ENCODE results near the gene SRD5A1.

Gene SRD5A1, protein sequence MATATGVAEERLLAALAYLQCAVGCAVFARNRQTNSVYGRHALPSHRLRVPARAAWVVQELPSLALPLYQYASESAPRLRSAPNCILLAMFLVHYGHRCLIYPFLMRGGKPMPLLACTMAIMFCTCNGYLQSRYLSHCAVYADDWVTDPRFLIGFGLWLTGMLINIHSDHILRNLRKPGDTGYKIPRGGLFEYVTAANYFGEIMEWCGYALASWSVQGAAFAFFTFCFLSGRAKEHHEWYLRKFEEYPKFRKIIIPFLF

DNA sequence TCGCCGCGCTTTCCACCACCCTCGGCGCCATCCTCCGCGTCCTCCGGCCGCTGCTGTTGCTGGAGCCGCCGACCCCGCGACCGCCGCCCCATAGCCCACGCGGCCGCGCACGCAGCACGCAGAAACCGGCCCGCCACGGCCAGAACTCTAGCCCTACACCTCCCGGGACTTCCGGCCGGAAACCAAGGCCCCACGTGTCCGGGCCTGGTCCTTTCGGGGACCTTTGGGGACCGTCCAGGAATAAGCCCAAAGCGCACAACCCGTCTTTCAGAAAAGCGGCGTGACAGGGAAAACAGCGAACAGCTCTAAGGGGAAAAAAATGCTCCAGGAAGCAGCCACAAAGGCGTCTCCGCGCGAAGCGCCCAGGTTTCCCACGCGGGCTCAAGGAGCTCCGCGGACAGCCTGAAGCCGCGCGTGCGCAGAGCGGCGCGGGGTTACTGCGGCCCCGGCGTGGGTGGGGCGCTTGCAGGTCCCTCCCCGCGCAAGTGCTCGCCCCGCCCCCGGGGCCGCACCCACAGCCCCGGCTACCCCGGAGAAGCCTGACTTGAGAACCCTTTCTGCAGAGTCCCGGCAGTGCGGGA is at the start of gene SRD5A1, which contains the start of gene NSUN2:
SRD5A1 (plus strand) TSS at position 553 of the 581 bp plus-strand sequence. CDS start 137 bp downstream, outside the sequence.
NSUN2 (minus strand) TSS at position 157 of the 581 bp plus-strand sequence; CDS start at position 92, 65 bp downstream.
- DNase-seq: peak; percentile 87 to 92

DNA sequence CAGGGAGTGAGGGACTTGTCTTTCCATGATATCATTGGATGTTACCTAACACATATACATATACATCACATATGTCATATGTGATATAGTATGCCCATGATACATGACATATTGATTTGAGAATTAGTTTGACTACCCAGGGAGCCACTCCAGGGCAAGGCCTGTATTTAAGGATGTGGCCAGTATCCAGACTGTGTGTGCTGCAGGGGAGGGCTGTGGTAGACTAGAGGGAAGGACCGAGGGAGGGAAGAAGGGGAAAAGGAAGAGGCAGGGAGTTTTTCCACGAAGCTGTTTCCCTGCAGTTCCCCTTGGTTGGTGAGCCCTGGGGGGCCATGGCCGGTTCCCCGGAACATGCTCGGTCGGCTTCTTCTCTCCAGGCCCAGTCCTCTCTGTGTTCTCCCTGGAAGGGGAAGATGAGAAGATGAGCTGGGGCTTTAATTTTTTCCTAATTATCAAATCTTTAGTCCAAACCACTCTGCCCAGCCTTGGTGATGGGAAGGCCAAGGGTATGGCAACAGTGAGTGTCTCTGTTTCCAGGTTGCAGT is 49.1 kb upstream of the SRD5A1 start:
- no peak for DNase-seq

DNA sequence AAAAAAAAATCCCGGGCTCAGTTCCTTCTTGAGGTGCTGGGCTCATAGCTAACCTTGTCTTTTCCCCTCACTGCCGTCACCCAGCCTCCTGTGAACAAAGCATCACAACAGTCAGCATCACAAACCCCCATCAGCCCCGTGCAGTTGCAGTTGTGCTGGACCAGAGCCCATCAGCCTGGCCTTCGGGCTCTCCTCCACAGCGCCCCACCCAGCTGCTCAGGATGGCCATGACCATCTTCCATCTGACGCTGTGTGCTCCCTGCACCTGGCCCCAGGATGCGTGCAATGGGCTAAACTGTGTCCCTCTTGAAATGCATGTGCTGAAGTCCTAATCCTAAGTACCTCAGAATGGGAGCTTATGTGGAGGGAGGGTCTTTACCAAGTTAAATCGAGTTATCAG is 48.5 kb upstream of the SRD5A1 start:
- no peak for DNase-seq

DNA sequence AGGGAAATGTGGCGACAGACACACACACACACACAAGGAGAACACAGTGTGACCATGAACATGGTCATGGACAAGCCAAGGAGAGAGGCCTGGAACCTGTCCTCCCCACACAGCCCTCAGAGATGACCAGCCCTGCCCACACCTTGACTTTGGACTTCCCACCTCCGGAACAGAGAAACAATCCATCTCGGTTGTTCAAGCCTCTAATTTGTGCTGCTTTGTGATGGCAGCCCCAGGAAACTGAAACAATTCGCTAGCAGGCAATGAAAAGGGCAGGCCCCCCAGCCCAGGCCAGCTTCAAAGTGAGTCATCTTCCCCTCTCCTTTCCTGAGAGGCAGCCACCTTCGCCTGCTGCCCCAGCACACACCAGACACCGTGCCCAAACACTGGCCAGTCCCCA is 48.1 kb upstream of the SRD5A1 start:
- DNase-seq: no peak

DNA sequence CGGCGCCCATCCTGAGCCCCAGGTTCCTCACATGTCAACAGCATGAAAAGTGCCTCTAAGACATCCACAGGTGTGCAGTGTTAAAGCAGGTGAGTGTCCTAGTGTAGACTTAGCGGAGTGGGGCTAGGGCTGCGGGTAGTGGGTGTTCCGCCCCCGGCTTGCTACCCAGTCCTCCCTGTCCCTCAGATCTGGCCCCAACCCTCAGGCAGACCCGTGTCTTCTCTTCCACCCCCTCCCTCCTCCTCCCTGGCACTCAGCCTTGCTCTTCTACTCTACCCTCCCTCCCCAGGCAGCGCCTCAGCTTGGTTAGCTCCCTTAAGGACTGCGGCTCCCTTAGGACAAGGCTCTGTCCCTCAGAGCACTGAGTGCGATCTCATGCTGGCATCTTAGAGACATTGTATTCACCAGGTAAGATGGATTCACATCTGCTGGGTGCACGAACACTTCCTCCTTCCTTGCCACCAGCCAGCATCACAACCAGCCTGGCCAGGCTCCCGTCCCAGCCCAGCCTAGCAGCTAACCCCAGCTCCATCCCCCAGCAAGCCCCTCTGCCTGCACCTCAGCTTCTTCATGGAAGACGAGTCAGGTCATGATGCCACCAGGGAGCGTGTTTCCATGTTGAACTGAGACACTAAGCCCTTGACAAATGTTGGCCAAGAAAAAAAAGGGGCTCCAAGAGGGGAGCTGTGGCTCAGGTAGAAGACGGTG is 47.1 kb upstream of the SRD5A1 start:
- DNase-seq: no peak

DNA sequence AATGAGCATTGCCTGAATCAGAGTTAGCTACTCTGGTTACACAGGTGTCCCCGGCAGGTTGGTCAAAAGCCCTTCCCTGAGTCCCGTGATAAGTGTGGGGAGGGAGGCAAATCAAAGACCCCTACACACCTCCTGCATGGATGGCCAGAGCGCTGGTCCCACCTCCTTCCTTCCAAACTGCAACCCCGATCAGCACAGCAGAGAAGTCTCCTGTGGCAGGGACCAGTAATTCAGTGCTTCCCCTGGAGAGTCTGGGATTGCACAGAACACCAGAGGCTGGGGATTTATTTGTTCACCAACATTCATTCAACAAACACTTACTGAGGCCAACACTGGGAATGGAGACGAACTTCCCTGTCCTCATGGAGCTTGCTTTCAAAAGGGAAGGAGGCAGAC is 46.6 kb upstream of the SRD5A1 start:
- DNase-seq: no peak

DNA sequence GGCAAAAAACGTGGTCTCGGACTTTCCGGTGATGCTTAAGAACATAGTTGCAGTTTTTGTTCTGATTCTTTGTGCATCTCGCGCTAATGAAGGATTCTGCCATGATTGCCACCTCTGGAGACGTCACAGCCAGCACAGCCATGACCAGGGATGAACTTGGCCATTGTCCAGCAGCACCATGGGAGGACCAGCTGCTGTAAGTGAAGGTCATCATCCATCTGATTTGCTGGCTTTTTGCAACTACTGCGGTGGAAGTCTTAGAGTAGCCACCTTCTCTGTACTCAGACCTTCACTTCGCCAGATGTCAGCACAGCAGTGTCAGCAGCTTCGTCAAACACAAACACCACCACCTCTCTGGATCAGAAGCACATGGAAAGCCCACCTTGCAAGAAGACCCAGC is 46.1 kb upstream of the SRD5A1 start:
- DNase-seq: no peak

DNA sequence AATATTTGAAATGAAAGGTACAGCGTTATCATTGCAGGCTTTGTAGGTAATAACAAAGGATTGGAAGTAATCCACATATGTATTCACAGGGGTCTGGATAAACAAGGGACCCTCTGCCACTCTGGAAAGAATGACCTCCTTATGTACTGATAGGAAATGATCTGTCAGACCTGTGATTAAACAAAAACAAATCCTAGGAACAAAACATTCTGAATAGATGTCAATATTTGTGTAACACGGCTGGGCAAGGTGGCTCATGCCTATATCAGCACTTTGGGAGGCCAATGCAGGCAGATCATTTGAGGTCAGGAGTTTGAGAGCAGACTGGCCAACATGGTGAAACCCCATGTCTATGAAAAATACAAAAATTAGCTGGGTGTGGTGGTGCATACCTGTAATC is 42.7 kb upstream of the SRD5A1 start:
- no peak for DNase-seq

DNA sequence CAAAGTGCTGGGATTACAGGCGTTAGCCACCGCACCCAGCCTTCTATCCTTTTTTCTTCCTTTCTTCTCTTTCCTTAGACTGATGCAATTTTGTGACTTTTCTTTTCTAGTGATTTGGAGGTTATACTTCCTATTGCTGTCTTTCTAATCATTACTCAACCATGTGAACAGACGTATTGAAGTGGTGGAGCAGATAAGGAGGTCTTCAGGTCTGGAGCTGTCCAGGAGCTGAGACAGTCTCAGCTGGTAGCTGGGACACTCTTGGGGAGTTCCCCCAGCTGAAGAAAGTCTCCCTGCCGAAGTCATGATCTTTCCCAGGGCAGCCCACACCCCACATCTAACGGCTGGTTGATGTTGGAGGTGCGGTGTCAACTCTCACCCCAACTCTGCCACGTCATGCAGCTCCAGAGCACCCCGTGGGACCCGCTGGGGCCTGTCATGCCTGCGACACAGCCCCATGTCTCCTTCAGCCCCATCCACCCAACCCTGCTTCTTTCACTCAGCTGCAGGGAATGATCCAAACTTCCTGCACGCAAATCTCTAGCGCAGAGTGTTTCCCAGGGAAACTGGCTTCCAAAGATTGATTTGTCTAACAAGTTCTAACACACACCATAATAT is 41.5 kb upstream of the SRD5A1 start:
- DNase-seq: no peak

DNA sequence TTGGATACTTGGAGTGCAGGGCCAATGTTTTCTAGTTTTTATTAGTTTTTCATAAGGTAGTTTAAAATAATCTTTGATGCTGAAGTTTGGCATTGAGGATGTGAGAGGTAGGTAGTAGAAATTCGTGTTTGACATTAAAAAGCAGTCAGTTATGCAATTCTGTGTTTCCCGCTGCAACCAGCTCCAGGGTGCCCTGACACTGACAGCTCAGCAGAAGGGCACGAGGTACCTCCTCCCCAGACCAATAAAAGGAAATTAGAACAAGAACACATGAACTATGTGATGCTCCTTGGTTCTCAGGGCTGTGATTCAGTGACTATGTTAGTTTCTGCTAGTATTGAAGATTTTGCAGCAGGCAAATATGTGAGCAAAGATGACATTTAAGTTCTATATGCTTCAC is 40.6 kb upstream of the SRD5A1 start:
- no peak for DNase-seq

DNA sequence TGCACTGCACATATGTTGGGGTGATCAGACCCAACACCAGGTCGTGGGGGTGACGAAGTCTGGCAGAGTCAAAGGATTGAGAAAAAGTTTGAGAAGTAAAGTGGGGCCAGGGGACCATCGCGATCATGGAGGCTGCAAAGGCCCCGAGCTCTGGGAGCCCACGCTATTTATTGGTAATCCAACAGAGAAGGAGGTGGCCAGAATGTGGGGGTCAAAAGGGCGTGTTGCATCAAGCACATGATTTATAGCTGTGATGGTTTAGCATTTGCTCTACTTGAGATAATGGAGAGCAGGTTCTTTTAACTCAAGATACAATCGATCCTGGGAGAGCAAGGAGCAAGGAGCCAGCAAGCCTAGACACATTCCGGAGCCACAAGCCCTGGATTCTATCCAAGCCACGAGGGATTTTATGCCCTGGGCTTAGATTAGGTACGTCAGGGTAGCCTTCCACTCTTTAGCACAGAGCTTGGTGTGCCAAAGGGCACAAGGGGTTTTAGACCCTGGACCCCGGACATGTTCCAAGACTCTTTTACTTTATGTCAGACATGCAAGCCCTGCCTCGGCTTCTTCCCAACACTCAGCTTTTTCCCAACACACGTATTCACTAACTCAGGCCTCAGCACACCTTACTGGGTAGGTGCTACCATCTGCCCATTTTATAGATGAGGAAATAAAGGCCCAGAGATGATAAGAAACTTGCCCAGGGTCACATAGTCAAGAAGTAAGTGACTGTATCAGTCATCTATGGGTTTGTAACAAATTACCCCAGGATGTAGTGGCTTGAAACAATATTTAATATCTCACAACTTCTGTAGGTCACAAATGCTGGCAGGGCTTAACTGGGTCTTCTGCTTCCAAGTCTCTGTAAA is 39.9 kb upstream of the SRD5A1 start:
- no peak for DNase-seq

DNA sequence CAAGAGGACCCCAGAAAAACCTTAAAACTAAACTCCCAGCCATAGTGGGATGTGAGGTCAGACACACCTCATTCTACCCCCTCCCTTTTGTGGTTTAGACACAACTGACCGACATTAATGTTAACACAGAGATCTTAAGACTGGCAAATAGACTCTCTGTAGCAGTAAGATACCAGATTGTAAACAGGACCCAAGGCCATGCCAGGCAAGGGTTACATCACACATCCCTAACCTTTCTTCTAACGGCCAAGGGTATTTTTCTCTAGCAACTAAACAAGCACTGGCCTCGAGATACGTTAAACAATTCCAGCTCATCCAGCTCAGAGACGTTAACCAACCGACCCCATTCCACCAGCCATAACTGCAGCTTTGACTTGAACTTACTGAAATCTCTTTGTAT is 39.2 kb upstream of the SRD5A1 start:
- DNase-seq: no peak

DNA sequence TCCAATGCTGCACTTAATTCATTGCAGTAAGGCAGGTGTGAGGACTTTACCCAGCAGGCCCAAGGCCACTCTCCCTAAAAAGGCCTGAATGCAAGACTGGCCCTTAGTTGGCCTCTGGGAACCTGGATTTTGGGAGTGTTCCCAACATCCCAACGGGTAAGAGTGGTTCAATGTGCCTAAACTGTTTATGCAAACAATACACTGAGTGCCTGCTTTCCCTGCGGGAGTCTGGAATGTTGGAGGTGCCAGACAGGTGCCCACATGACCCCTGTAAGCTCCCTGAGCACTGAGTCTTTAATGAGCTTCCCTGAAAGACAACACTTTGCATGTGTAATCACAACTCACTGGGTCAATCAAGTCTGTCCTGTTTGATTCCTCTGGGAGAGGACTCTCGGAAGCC is 37.8 kb upstream of the SRD5A1 start:
- no peak for DNase-seq

DNA sequence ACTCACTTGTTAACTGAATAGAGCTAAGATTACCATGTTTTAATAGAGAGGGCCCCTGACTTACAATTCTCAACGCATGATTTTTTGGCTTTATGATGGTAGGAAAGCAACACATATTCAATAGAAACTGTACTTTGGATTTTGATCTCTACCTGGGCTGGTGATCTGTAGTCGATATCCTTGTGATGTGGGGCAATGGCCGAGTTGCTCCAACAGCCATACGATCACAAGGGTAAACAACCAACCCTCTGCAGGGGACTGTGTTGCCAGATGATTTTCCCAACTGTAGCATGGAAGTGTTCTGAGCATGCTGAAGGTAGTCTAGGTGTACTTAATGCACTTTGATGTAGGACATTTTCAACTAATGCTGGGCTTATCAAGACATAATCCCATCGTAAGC is 36.9 kb upstream of the SRD5A1 start:
- DNase-seq: no peak

DNA sequence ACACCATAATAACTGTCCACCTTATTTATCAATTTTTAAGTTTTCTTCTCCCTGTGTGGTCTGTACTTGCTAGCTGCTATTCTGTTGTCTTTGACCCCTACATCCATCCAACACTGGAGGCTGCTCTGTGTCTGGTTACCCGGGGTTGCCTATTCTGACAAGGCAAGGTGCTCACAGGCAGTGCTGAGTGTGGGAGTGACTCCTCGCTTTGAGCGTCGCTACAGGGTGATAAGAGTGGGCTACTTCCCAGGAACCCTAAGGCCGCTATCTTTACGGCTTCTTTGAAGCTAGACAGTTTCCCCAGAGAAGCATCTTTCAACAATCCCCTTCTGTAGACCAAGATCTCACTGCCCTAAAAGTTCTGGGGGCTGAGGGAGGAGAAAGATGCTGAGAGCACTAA is 35.7 kb upstream of the SRD5A1 start:
- DNase-seq: no peak

DNA sequence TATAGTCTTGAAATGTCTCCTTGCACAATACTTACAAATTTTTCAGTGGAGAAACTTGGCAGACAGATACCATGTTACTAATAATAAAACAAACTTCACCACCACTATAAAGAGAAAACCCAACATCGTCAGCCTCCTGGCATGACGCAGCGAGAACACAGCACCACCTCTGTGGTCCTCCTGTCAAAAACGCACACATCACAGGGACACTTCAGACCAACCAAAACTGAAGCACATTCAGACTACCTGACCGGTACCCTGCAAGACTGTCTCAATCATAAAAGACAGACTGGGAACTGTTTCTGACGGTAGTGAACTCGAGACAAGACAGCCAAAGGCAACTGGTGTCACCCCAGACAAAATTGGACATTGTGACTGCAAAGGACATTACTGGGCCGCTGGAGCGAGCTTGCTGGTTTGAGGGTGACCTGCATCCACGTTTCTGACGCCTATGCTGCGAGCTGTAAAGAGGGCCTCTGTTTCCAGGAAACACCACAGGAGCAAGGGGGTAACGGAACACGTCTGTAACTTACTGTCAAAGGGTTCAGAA is 34.8 kb upstream of the SRD5A1 start:
- DNase-seq: no peak

DNA sequence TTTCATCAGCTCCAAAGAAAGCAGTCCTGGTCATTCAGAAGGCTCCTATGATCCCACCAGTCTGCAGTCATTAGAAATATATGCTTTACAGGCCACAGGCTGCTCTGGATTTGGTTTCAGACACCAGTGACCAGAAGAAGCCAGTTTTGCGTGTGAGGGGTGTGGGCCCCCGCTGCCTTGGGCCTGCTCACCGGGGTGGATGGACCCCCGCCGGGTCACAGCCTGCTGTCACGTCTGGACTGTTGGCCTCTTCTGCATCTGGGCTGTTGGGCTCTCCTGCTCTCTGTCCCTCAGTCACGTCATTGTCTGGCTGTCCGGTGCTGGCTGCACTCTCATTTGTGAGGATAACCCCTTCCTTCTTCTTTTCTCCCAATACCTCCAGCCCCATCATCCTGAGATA is 33.5 kb upstream of the SRD5A1 start:
- no peak for DNase-seq

DNA sequence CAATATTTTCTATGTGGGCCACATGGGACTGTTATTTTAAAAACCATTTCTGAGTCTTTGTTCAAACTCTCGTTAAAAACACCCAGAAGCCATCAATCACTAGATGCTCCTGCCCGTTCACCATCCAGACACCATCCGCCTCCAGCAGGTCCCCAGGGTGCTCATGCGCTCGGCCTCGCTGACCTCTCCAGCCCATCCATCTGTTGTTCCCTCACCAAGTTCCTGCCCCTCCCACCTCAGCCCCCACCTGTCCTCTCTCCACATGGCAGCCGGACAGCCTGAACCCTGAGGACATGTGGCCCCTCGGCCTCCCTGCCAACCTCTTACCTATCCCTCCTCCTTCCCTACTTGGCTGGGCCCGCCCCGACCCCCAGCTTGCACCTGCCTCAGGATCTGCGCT is 32.0 kb upstream of the SRD5A1 start:
- no peak for DNase-seq

DNA sequence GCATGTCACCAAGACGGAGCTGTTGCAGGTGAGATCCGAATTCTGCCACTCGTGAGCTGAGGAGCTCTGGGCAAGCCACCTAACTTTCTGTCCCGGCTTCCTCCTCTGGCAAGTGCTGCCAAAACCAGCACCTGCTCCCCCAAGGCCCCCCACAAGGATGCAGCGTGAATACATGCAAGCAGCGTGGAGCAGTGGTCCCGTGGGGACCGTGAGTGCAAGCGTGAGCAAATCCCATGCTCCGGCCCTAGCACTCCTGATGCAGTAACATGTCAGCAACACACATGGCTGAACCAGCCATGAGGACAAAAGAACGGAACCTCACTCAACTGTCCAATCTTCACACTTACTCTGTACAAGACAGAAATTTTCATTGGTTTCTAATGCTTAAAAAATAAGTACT is 31.4 kb upstream of the SRD5A1 start:
- no peak for DNase-seq

DNA sequence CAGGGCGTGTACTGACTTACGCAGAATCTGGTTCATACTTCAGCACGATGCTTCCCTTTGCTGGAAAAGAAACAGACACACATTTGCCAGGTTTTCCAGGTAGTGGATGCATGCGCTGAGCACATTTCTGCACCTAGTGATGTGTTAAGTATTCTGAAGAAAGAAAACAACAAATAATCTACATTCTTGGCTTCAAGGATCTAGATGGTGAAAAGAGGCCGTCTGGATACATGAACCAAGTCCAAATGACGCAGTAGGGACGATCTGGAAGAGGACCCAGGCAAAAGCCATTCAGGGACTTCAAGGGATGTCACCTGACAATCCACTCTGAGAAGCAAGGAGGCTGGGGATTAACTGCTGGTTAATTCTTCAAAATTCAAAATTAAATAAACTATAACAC is 30.8 kb upstream of the SRD5A1 start:
- no peak for DNase-seq

DNA sequence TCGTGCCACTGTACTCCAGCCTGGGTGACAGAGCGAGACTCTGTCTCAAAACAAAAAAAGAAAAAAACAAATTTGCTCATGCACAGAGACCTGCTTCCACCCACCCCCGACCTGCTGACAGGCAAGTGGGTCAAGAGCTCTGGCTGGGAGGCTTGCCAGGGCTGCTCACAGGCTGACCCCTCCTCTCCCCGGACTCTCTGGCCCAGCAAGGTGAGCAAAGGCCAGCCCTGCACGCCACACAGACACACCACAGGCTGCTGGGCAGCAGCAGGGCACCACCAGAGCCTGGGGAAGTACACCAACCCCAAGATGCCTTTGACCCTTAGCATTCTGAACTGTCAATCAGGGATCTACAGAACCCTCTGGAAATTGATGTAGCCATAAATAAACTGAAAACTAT is 29.6 kb upstream of the SRD5A1 start:
- no peak for DNase-seq

DNA sequence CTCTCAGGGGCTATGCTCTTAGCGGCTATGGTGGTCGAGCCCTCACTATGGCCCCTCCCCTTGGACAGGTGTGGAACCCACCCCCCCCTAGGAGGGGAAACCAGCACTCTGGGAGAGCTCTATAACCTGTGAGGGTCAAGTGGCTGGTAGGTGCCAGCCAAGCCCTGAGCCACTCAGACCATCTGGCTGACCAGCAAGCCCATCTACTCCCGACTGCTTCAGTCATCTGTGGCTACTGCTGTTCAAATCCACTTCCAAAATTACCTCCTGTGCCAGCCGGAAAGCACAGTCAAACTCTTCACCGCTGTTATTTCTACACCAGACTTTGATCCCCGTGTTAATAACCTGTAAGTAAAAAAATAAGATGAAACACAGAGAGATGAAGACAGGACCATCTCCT is 28.9 kb upstream of the SRD5A1 start:
- DNase-seq: no peak
